UCSD-AML1 (cell line): Measurements from ENCODE around the gene KDM4B.

ENCODE experiments used
- DNase-seq: peaks from one replicate; lab custom pipeline; 2025; ENCODE audit not compliant: unreplicated experiment; lab: John Stamatoyannopoulos, UW

The KDM4B gene

GRCh38 chr19:5119297-5119998 is 150.5 kb downstream of the KDM4B start:
- DNase-seq: no peak

DNA sequence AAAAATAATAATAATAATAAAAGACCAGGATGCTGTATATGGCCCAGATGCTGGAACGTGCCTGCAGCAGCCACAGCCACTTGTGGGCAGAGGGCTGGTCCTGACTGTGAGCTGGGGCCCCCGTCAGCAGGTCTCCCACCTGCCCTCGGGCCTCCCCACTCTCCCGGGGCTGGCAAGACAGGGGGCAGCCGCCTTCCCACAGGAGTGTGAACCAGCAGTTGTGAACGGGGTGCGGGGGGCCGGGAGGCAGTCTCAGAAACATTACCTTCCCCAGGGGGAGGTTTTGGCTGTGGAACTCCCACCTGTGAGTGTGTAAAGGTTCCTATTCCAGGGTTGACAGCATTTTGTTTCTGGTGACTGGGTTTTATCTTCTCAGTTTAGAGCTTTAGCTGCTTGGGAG is 151.4 kb downstream of the KDM4B start:
- DNase-seq: no peak

- DNase-seq: no peak
Observed at GRCh38 chr19:5120833-5121232, 151.9 kb downstream of the KDM4B start.

DNA sequence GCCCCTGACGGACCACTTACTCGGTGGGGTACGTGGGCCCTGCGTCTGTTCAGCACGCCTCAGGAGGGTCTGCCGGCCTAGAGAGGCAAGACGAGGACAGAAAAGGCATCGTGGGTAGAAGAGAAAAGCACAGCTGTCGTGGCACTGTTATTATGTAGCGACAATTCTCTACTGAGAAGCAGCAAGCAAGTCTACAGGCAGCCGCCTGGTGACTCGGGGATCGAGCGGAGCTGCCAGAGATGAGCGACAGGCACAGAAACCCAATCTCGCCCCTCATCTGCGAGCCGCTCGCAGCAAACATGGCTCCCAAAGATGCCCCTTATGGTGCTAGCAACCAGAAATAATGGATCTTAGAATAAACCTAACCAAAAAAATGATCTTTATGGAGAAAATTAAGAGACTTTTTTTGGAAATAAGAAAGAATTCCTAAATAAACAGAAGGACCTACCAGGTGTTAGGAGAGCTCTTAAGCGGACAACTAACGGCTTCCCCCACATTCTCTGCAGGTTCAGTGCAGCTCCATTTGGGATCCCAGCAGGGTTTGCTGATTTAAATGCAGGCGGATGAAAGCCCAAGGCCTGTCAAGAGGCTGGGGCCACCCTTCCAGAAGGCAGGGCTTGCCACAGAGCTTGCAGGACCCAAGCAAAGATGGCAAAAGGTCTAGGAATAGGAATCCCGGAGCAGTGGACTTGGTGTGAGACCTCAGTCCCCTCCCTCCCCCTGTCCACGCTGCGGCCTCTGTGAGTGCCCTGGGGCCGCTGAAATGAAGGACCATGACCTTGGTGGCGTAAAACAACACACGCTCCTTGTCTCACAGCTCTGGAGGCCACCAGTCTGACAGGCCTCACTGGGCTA is 152.6 kb downstream of the KDM4B start:
- DNase-seq: no peak

GRCh38 chr19:5122121-5122400 is 153.1 kb downstream of the KDM4B start:
- DNase-seq: peak; percentile 80

DNA sequence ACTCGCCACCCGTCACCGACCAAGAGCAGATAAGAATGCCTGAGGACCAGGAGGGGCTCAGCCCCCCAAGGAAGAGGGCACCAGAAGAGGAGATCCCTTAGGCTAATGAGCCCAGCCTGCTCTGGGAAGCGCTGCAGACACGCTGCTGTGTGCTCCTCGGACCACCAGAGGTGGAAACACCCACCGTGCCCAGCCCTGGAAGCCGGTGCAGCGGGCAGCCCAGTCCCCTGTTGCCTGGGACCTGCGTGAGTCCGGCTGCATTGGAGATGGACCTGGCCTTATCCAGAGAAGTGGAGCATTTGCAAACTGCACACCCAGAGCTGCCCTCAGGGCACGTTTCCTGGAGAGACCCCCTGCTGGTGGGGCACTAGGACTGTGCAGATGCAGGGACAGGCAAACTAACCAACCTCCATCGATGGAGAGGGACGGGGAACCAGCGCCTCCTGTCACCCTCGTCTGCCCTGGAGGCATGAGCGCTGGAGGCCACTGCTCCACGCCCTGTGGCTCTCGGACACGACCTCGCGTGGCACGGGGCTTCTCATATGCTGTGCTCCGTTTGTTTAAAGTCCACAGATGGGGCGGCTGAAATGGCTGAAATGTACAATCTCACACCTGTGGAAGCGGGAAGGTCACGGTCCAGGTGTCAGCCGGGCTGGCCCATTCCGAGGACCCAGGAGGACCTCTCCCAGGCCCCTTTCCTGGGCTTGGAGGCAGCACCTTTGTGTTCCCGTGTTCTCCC is 153.9 kb downstream of the KDM4B start:
- no peak for DNase-seq

DNA sequence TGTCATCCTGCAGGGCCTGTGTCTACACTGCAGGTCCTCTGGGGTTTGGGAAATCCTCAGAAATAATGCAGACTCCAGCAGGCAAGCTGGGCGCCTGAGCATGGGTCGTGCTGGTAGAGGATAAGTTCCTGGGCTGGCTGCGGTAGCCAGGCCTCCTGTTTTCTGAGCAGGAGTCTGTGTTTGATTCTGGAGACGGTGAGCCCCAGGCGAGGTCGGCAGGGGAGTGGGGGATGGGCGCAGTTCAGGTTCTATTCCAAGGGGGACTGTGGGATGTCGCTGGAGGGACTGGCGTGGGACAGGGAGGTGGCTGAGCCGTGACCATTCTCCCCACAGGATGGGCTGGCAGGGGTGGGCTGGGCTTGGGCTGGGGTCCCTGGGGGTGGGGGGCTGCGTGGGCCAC is 154.7 kb downstream of the KDM4B start:
- DNase-seq: no peak

DNA sequence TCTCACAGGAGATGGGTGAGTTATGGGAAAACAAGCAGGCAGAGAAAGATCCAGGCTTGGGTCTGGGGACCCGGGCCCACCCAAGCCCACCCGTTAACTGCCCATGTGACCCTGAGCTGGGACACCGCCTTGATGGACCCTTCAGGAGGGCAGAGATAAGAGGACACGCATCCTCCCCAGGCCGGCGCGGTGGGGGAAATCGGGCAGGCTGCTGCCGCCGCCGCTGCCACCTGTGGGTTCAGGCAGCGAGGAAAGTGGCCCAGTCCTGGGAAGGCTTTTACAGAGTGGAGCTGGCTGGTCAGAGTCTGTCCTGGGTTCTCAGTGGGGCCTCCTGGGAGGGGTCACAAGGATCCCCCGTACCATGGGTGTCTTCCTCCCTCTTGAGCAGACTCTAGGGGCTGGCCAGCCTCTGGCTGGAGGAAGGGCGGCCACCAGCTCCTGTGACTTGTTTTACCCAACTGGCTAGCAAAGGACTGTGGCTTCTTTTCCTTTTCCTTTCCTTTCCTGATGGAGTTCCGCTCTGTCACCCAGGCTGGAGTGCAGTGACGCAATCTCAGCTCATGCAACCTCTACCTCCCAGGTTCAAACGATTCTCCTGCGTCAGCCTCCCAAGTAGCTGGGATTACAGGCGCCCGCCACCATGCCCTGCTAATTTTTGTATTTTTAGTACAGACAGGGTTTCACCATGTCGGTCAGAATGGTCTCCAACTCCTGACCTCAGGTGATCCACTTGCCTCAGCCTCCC is 155.4 kb downstream of the KDM4B start:
- DNase-seq: no peak

- no peak for DNase-seq
Observed at GRCh38 chr19:5125376-5125775, 156.5 kb downstream of the KDM4B start.

DNA sequence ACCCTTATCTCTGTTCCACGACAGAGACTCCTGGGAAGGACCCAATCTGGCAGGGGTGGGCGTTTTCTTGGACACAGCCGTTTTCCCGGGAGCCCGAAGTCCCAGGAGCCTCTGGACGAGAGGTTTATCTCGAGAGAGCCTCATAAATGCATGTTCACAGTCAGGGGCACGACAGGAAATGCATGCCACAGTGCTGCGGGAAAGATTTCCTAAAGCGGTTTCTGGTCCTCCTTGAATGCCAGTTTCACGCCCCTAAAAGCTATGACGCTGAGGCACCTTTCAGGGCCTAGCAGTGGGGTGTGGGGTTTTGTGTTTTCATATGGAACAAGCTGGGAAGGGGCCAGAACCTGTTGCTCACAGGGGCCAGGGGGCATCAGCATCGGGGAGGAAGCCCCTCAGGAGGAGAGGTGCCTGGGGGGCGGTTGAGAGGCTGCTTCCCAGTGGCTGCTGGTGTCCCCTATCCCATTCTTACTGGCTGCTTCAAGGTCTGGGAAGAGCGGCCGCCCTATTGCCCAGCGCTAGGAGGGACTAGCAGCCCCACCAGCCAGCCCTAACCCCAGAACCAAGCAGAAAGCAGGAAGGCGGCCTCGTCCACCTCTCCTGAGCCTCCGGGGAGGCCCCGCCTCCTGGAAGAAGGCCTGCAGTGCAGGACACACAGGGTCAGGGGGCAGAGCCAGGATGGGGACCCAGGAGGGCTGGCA is 157.0 kb downstream of the KDM4B start:
- peak; percentile 62 for DNase-seq

- DNase-seq: no peak
Observed at GRCh38 chr19:5126498-5127223, 157.7 kb downstream of the KDM4B start.

- no peak for DNase-seq
Observed at GRCh38 chr19:5127717-5128116, 158.8 kb downstream of the KDM4B start.

- DNase-seq: peak; percentile 62
Observed at GRCh38 chr19:5128251-5128935, 159.5 kb downstream of the KDM4B start.

GRCh38 chr19:5128936-5129389 is 160.1 kb downstream of the KDM4B start:
- DNase-seq: no peak

- no peak for DNase-seq
Observed at GRCh38 chr19:5129691-5130090, 160.8 kb downstream of the KDM4B start.

GRCh38 chr19:5130371-5131030 is 161.6 kb downstream of the KDM4B start:
- no peak for DNase-seq

- DNase-seq: peak; percentile 49
Observed at GRCh38 chr19:5131031-5131505, 162.2 kb downstream of the KDM4B start.

GRCh38 chr19:5131506-5132205 is 162.7 kb downstream of the KDM4B start:
- no peak for DNase-seq
